SK-N-SH treated with all-trans-retinoic acid at 6 μM for 48 hours (cell line): ENCODE measurements around the gene TOGARAM1.

Experiments used
- GLIS3 ChIP-seq: fragments of 250-450 bp; sonication (Bioruptor Pico); IDR thresholded peaks from 2 replicates; pipeline ENCODE4 v1.5.0; 2020; ENCODE audit warnings: mild to moderate bottlenecking, moderate library complexity
- ISL1 ChIP-seq: fragments of 250-450 bp; sonication (Bioruptor Pico); IDR thresholded peaks from 2 replicates; pipeline ENCODE4 v2.1.2; 2022; ENCODE audit warnings: mild to moderate bottlenecking, moderate library complexity
- PPARA ChIP-seq: fragments of 250-450 bp; sonication (Bioruptor Pico); IDR thresholded peaks from 2 replicates; pipeline ENCODE4 v1.5.0; 2020; ENCODE audit warnings: mild to moderate bottlenecking, borderline replicate concordance
- TCF4 ChIP-seq: fragments of 250-450 bp; sonication (Bioruptor Pico); IDR thresholded peaks from 2 replicates; pipeline ENCODE4 v1.8.0; 2021; ENCODE audit warnings: mild to moderate bottlenecking, moderate library complexity, borderline replicate concordance
- ZC3H10 ChIP-seq: fragments of 250-450 bp; sonication (Bioruptor Pico); IDR thresholded peaks from 2 replicates; pipeline ENCODE4 v1.5.1; 2021; ENCODE audit warnings: mild to moderate bottlenecking, moderate library complexity
- ZFP3 ChIP-seq: fragments of 250-450 bp; sonication (Bioruptor Pico); IDR thresholded peaks from 2 replicates; pipeline ENCODE4 v1.5.0; 2020; ENCODE audit warnings: mild to moderate bottlenecking, moderate library complexity
- ZNF70 ChIP-seq: fragments of 450-650 bp; formaldehyde crosslinking; IDR thresholded peaks from 2 replicates; pipeline ENCODE4 v1.5.0; 2020; ENCODE audit warnings: mild to moderate bottlenecking, moderate library complexity
- ZNF8 ChIP-seq: fragments of 450-650 bp; formaldehyde crosslinking; IDR thresholded peaks from 2 replicates; pipeline ENCODE4 v1.5.0; 2020; ENCODE audit warnings: mild to moderate bottlenecking, moderate library complexity
- TF ChIP-seq, protein P1 (sequence below): fragments of 250-450 bp; sonication (Bioruptor Pico); IDR thresholded peaks from 2 replicates; pipeline ENCODE4 v1.5.1; 2020; ENCODE audit warnings: low read depth, mild to moderate bottlenecking, moderate library complexity
- TF ChIP-seq, protein P2 (sequence below): fragments of 250-450 bp; sonication (Bioruptor Pico); IDR thresholded peaks from 2 replicates; pipeline ENCODE4 v1.8.0; 2020; ENCODE audit warnings: mild to moderate bottlenecking, moderate library complexity, borderline replicate concordance
- TF ChIP-seq, protein P3 (sequence below): fragments of 250-450 bp; sonication (Bioruptor Pico); IDR thresholded peaks from 2 replicates; pipeline ENCODE4 v1.5.0; 2020; ENCODE audit warnings: mild to moderate bottlenecking, moderate library complexity

GRCh38 chr14:44968714-44969113 lies 6.7 kb downstream of the TOGARAM1 start:
- no peak for TF ChIP-seq ZC3H10 (CRISPR knock-in tag)
- TF ChIP-seq, protein P1, sequence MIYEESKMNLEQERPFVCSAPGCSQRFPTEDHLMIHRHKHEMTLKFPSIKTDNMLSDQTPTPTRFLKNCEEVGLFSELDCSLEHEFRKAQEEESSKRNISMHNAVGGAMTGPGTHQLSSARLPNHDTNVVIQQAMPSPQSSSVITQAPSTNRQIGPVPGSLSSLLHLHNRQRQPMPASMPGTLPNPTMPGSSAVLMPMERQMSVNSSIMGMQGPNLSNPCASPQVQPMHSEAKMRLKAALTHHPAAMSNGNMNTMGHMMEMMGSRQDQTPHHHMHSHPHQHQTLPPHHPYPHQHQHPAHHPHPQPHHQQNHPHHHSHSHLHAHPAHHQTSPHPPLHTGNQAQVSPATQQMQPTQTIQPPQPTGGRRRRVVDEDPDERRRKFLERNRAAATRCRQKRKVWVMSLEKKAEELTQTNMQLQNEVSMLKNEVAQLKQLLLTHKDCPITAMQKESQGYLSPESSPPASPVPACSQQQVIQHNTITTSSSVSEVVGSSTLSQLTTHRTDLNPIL (CRISPR knock-in tag), result no peak
- no peak for TF ChIP-seq ZNF8 (CRISPR knock-in tag)
- TF ChIP-seq, protein P2, sequence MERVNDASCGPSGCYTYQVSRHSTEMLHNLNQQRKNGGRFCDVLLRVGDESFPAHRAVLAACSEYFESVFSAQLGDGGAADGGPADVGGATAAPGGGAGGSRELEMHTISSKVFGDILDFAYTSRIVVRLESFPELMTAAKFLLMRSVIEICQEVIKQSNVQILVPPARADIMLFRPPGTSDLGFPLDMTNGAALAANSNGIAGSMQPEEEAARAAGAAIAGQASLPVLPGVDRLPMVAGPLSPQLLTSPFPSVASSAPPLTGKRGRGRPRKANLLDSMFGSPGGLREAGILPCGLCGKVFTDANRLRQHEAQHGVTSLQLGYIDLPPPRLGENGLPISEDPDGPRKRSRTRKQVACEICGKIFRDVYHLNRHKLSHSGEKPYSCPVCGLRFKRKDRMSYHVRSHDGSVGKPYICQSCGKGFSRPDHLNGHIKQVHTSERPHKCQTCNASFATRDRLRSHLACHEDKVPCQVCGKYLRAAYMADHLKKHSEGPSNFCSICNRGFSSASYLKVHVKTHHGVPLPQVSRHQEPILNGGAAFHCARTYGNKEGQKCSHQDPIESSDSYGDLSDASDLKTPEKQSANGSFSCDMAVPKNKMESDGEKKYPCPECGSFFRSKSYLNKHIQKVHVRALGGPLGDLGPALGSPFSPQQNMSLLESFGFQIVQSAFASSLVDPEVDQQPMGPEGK, result no peak
- TF ChIP-seq ZFP3, result no peak
- TF ChIP-seq ZNF70, result no peak
- no peak for TF ChIP-seq GLIS3 (CRISPR knock-in tag)
- no peak for TF ChIP-seq PPARA
- no peak for TF ChIP-seq TCF4
- TF ChIP-seq ISL1 (CRISPR knock-in tag), result no peak
- TF ChIP-seq, protein P3, sequence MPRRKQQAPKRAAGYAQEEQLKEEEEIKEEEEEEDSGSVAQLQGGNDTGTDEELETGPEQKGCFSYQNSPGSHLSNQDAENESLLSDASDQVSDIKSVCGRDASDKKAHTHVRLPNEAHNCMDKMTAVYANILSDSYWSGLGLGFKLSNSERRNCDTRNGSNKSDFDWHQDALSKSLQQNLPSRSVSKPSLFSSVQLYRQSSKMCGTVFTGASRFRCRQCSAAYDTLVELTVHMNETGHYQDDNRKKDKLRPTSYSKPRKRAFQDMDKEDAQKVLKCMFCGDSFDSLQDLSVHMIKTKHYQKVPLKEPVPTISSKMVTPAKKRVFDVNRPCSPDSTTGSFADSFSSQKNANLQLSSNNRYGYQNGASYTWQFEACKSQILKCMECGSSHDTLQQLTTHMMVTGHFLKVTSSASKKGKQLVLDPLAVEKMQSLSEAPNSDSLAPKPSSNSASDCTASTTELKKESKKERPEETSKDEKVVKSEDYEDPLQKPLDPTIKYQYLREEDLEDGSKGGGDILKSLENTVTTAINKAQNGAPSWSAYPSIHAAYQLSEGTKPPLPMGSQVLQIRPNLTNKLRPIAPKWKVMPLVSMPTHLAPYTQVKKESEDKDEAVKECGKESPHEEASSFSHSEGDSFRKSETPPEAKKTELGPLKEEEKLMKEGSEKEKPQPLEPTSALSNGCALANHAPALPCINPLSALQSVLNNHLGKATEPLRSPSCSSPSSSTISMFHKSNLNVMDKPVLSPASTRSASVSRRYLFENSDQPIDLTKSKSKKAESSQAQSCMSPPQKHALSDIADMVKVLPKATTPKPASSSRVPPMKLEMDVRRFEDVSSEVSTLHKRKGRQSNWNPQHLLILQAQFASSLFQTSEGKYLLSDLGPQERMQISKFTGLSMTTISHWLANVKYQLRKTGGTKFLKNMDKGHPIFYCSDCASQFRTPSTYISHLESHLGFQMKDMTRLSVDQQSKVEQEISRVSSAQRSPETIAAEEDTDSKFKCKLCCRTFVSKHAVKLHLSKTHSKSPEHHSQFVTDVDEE (CRISPR knock-in tag), result no peak
